Keratinocyte (primary cell): Measurements from ENCODE around the gene CCDC102B.

Experiments used
- CTCF ChIP-seq, 3 experiments: IDR thresholded peaks in 1 of 3; conservative IDR thresholded peaks in 1 of 3; optimal IDR thresholded peaks in 1 of 3; 2 replicates in 2 of 3; 3 replicates in 1 of 3; pipeline versions ENCODE3 to v1.5.1; 2011; ENCODE audit warnings: low read length in 3 of 3, mild to moderate bottlenecking in 3 of 3, moderate library complexity in 2 of 3, control low read depth in 1 of 3, inconsistent platforms in 1 of 3; ENCODE audit not compliant: insufficient read depth in 2 of 3; ENCODE audit errors: extremely low read depth in 1 of 3
- EZH2 ChIP-seq: IDR thresholded peaks from one replicate; pipeline ENCODE4 v1.6.1; 2012; ENCODE audit warnings: inconsistent platforms, mild to moderate bottlenecking, low read length, moderate library complexity

- TF ChIP-seq CTCF (optimal IDR thresholded peaks at IDR 0.05 in 1 of 3, IDR thresholded peaks at IDR 0.05 in 1 of 3, conservative IDR thresholded peaks at IDR 0.05 in 1 of 3; ENCODE audit: extremely low read depth in 1 of 3, insufficient read depth in 2 of 3, low read length in 3 of 3) (no peak), EZH2 (no peak)
Observed at GRCh38 chr18:68837665-68838451, 40.0 kb downstream of the CCDC102B start.
